Neural cell (in vitro differentiated cells): ENCODE measurements around the gene SLC28A3. TPM values are rescaled to one million over a fixed set of nuclear protein-coding genes. Genes with fewer than 3 reads are reported as not detected.

Experiments
- H2AFZ ChIP-seq: fragments of 200-600, 300-800 bp; sonication (generic), shearing (Covaris generic); 2 replicates; pipeline ENCODE4 v1.6.0; 2014; ENCODE audit warnings: low read depth, mild to moderate bottlenecking, antibody characterized with exemption, low read length, moderate library complexity
- H3F3A ChIP-seq: fragments of 200-600 bp; shearing (Covaris generic); 2 replicates; pipeline ENCODE4 v1.6.1; 2016; ENCODE audit warnings: mild to moderate bottlenecking, moderate library complexity, mixed read lengths, antibody characterized with exemption, low read length; ENCODE audit not compliant: insufficient read depth, poor library complexity, severe bottlenecking
- H3K27ac ChIP-seq: fragments of 200-600, 300-800 bp; sonication (generic), shearing (Covaris generic); 2 replicates; pipeline ENCODE4 v1.5.1; 2014; ENCODE audit warnings: mild to moderate bottlenecking, low read length, moderate library complexity
- H3K27me3 ChIP-seq: fragments of 300-800, 200-600 bp; sonication (generic), shearing (Covaris generic); 2 replicates; pipeline ENCODE4 v1.6.0; 2014; ENCODE audit warnings: mild to moderate bottlenecking, low read depth, low read length, moderate library complexity; ENCODE audit not compliant: insufficient read depth
- H3K36me3 ChIP-seq: fragments of 300-800, 200-600 bp; sonication (generic), shearing (Covaris generic); 2 replicates; pipeline ENCODE4 v1.5.1; 2014; ENCODE audit warnings: mild to moderate bottlenecking, antibody characterized with exemption, low read length, moderate library complexity; ENCODE audit not compliant: insufficient read depth
- H3K4me2 ChIP-seq: fragments of 300-800, 200-600 bp; sonication (generic), shearing (Covaris generic); 2 replicates; pipeline ENCODE4 v1.6.0; 2014; ENCODE audit warnings: mild to moderate bottlenecking, low read length
- H3K4me3 ChIP-seq: fragments of 300-800, 200-600 bp; sonication (generic), shearing (Covaris generic); 2 replicates; pipeline ENCODE4 v1.5.1; 2014; ENCODE audit warnings: mild to moderate bottlenecking, low read length, moderate library complexity
- H3K79me2 ChIP-seq: fragments of 200-600 bp; shearing (Covaris generic); replicated peaks from 2 replicates; pipeline ENCODE4 v1.6.0; 2014; ENCODE audit warnings: mild to moderate bottlenecking, low read length, moderate library complexity; ENCODE audit not compliant: insufficient read depth
- H3K9ac ChIP-seq: fragments of 300-800, 200-600 bp; sonication (generic), shearing (Covaris generic); 2 replicates; pipeline ENCODE4 v1.6.1; 2016; ENCODE audit warnings: mild to moderate bottlenecking, low read length, mixed read lengths
- H3K9me2 ChIP-seq: fragments of 200-600 bp; shearing (Covaris generic); 2 replicates; pipeline ENCODE4 v1.6.1; 2016; ENCODE audit warnings: mild to moderate bottlenecking, low read length, mixed read lengths; ENCODE audit not compliant: insufficient read depth
- H3K9me3 ChIP-seq: fragments of 200-600, 300-800 bp; sonication (generic), shearing (Covaris generic); 2 replicates; pipeline ENCODE4 v1.6.1; 2016; ENCODE audit warnings: mild to moderate bottlenecking, mixed run types, low read length, moderate library complexity, mixed read lengths
- H4K20me1 ChIP-seq: fragments of 200-600 bp; shearing (Covaris generic); 2 replicates; pipeline ENCODE4 v1.6.1; 2016; ENCODE audit warnings: mild to moderate bottlenecking, mixed run types; ENCODE audit not compliant: insufficient read depth
- EP300 ChIP-seq: fragments of 450-650 bp; conservative IDR thresholded peaks from 2 replicates; pipeline ENCODE4 v1.6.1; 2014; ENCODE audit warnings: antibody characterized with exemption, mild to moderate bottlenecking, moderate library complexity; ENCODE audit not compliant: poor library complexity, severe bottlenecking
- EZH2 ChIP-seq: fragments of 200-600, 300-800 bp; shearing (Covaris generic), sonication (generic); IDR thresholded peaks from 2 replicates; pipeline ENCODE4 v1.6.1; 2014; ENCODE audit warnings: antibody characterized with exemption, low read length, borderline replicate concordance, mild to moderate bottlenecking; ENCODE audit not compliant: insufficient read depth, poor library complexity, severe bottlenecking
- MXI1 ChIP-seq: fragments of 450-650 bp; conservative IDR thresholded peaks from 2 replicates; pipeline ENCODE4 v1.6.1; 2014; ENCODE audit warnings: antibody characterized with exemption, mild to moderate bottlenecking; ENCODE audit not compliant: poor library complexity, severe bottlenecking
- POLR2AphosphoS5 ChIP-seq: IDR thresholded peaks from 2 replicates; pipeline ENCODE4 v1.6.1; 2012
- RAD21 ChIP-seq: fragments of 450-650 bp; conservative IDR thresholded peaks from 2 replicates; pipeline ENCODE4 v1.6.1; 2014; ENCODE audit warnings: antibody characterized with exemption, mild to moderate bottlenecking, moderate library complexity
- TAF1 ChIP-seq: IDR thresholded peaks from 2 replicates; pipeline ENCODE4 v1.6.1; 2012; ENCODE audit warnings: low read depth
- polyA plus RNA-seq: library from polyadenylated mRNA; depleted of rRNA; stranded (reverse); fragments of >200 nt; gene quantifications from 2 replicates; pipeline ENCODE4 v1.2.3, GENCODE V29; 2014
- TF ChIP-seq, protein P1 (sequence below): IDR thresholded peaks from 2 replicates; pipeline ENCODE4 v1.6.1; 2012; ENCODE audit warnings: borderline replicate concordance
- TF ChIP-seq, protein P2 (sequence below): fragments of 450-650 bp; IDR thresholded peaks from 2 replicates; pipeline ENCODE4 v1.5.1; 2014; ENCODE audit warnings: antibody characterized with exemption, mild to moderate bottlenecking, moderate library complexity; ENCODE audit not compliant: poor library complexity, severe bottlenecking

The SLC28A3 gene
- polyA plus RNA-seq, 1 donor from 2014 or later, result not detected

DNA sequence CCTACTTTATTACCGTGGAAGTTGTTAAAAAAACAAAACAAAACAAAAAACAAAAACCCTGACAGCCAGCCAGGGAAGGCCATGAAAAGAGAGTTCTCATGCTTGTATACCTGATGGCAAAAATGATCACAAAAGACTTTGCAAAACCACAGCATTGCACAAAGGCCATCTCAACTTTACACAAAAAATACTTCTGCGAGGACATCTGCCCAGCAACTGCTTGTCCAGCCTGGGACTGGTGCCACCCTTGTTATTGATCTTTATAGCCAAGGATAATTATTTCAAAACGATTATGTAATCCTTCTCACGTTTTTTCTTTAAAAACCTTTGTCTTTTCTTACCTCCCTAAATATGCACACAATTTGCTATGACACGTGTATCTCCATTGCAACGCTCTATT, 42.2 kb upstream of the SLC28A3 start:
- TF ChIP-seq POLR2AphosphoS5 (no peak), TAF1 (no peak), EP300 (no peak), EZH2 (no peak)
- TF ChIP-seq, protein P1, sequence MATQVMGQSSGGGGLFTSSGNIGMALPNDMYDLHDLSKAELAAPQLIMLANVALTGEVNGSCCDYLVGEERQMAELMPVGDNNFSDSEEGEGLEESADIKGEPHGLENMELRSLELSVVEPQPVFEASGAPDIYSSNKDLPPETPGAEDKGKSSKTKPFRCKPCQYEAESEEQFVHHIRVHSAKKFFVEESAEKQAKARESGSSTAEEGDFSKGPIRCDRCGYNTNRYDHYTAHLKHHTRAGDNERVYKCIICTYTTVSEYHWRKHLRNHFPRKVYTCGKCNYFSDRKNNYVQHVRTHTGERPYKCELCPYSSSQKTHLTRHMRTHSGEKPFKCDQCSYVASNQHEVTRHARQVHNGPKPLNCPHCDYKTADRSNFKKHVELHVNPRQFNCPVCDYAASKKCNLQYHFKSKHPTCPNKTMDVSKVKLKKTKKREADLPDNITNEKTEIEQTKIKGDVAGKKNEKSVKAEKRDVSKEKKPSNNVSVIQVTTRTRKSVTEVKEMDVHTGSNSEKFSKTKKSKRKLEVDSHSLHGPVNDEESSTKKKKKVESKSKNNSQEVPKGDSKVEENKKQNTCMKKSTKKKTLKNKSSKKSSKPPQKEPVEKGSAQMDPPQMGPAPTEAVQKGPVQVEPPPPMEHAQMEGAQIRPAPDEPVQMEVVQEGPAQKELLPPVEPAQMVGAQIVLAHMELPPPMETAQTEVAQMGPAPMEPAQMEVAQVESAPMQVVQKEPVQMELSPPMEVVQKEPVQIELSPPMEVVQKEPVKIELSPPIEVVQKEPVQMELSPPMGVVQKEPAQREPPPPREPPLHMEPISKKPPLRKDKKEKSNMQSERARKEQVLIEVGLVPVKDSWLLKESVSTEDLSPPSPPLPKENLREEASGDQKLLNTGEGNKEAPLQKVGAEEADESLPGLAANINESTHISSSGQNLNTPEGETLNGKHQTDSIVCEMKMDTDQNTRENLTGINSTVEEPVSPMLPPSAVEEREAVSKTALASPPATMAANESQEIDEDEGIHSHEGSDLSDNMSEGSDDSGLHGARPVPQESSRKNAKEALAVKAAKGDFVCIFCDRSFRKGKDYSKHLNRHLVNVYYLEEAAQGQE, result no peak
- Histone ChIP-seq H3K4me3 (no peak overlapping the region), H2AFZ (no peak overlapping the region), H3K27ac (no peak overlapping the region), H4K20me1 (no peaks in the 10 kb centered on the region), H3K27me3 (no peaks in the 10 kb centered on the region), H3K9me2 (no peaks in the 10 kb centered on the region), H3K4me2 (no peak overlapping the region), H3K36me3 (no peaks in the 10 kb centered on the region), H3K79me2 (no peaks in the 10 kb centered on the region), H3K9me3 (no peaks in the 10 kb centered on the region), H3K9ac (no peak overlapping the region), H3F3A (no peaks in the 10 kb centered on the region)

DNA sequence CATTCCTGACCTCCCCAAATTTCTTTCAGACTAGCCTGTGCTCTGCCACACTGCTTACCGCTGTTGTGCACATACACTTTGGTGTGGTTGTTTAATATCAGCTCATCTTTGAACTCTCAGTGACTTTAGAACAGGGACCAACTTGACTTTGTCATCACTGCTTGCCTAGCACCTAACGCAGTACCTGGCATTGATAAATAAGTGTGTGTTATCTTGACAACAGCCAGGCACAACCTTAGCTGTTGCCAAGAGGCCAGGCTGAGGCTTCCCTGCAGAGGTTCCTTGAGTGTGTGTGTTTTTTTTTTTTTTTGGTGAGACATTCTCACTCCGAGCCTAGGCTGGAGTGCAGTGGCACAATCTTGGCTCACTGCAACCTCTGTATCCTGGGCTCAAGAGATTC, 41.0 kb upstream of the SLC28A3 start:
- Histone ChIP-seq H3K79me2 (no peaks in the 10 kb centered on the region), H3K4me2 (no peak overlapping the region), H3K27ac (no peak overlapping the region), H3K4me3 (no peak overlapping the region), H2AFZ (no peak overlapping the region), H3K27me3 (no peaks in the 10 kb centered on the region), H3K36me3 (no peaks in the 10 kb centered on the region), H3K9me2 (no peaks in the 10 kb centered on the region), H3K9me3 (no peaks in the 10 kb centered on the region), H3F3A (no peaks in the 10 kb centered on the region), H4K20me1 (no peaks in the 10 kb centered on the region), H3K9ac (no peak overlapping the region)
- no peak for TF ChIP-seq EP300
- TF ChIP-seq EZH2, result no peak
- TF ChIP-seq RAD21, result no peak
- TF ChIP-seq TAF1, result no peak
- no peak for TF ChIP-seq MXI1
- TF ChIP-seq, protein P1, result no peak
- TF ChIP-seq, protein P2, sequence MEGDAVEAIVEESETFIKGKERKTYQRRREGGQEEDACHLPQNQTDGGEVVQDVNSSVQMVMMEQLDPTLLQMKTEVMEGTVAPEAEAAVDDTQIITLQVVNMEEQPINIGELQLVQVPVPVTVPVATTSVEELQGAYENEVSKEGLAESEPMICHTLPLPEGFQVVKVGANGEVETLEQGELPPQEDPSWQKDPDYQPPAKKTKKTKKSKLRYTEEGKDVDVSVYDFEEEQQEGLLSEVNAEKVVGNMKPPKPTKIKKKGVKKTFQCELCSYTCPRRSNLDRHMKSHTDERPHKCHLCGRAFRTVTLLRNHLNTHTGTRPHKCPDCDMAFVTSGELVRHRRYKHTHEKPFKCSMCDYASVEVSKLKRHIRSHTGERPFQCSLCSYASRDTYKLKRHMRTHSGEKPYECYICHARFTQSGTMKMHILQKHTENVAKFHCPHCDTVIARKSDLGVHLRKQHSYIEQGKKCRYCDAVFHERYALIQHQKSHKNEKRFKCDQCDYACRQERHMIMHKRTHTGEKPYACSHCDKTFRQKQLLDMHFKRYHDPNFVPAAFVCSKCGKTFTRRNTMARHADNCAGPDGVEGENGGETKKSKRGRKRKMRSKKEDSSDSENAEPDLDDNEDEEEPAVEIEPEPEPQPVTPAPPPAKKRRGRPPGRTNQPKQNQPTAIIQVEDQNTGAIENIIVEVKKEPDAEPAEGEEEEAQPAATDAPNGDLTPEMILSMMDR, result no peak
- no peak for TF ChIP-seq POLR2AphosphoS5
